Natural killer cell (primary cell): ENCODE data around the gene DMPK. TPM values are rescaled to one million over a fixed set of nuclear protein-coding genes. Genes with fewer than 3 reads are reported as not detected.
A peak's percentile ranks its signal among the peaks of the same experiment; 100 is the strongest.

Experiments
- ATAC-seq, 3 donors: fragments of 150-1000 bp in 2 of 3; fragments of 200-7000 bp in 1 of 3; cut with Tn5 transposase; 1 replicate in 1 of 3; 2 replicates in 2 of 3; pipeline ENCODE4 v1.10.0; 2021; ENCODE audit warnings: mild to moderate bottlenecking in 2 of 3, moderate library complexity in 2 of 3
- DNase-seq, 2 donors: peaks; one replicate each; pipeline versions ENCODE4 v3.0.0 to v3.0.0-alpha.2; 2013 to 2021; ENCODE audit warnings: mixed read lengths in 1 of 2
- H3K27ac ChIP-seq: one replicate; pipeline ENCODE4 v1.5.1; 2013; ENCODE audit warnings: mild to moderate bottlenecking, low read length
- H3K27me3 ChIP-seq: one replicate; pipeline ENCODE4 v1.6.1; 2013; ENCODE audit warnings: low read length; ENCODE audit not compliant: control insufficient read depth, insufficient read depth
- H3K36me3 ChIP-seq: one replicate; pipeline ENCODE4 v1.6.1; 2013; ENCODE audit warnings: low read length; ENCODE audit not compliant: control insufficient read depth, insufficient read depth
- H3K4me1 ChIP-seq: one replicate; pipeline ENCODE4 v1.6.1; 2013; ENCODE audit warnings: low read length; ENCODE audit not compliant: control insufficient read depth, insufficient read depth
- H3K4me3 ChIP-seq: one replicate; pipeline ENCODE4 v1.5.1; 2013; ENCODE audit warnings: low read length
- H3K9me3 ChIP-seq: one replicate; pipeline ENCODE4 v1.6.1; 2013; ENCODE audit warnings: low read length; ENCODE audit not compliant: control insufficient read depth, insufficient read depth
- H3K27ac Mint-ChIP-seq, 2 donors: one replicate each; pipeline ENCODE4 v1.8.0; 2022; ENCODE audit warnings: mild to moderate bottlenecking in 2 of 2, mixed read lengths in 2 of 2, moderate library complexity in 1 of 2
- H3K27me3 Mint-ChIP-seq, 2 donors: one replicate each; pipeline ENCODE4 v1.8.0; 2022; ENCODE audit warnings: low read depth in 2 of 2, mixed read lengths in 2 of 2
- H3K36me3 Mint-ChIP-seq: one replicate; pipeline ENCODE4 v1.8.0; 2022; ENCODE audit warnings: mixed read lengths
- H3K4me1 Mint-ChIP-seq, 2 donors: one replicate each; pipeline ENCODE4 v1.8.0; 2022; ENCODE audit warnings: mixed read lengths in 2 of 2
- H3K4me3 Mint-ChIP-seq: one replicate; pipeline ENCODE4 v1.8.0; 2022; ENCODE audit warnings: mild to moderate bottlenecking, moderate library complexity, mixed read lengths
- H3K9me3 Mint-ChIP-seq, 2 donors: one replicate each; pipeline ENCODE4 v1.8.0; 2022; ENCODE audit warnings: mixed read lengths in 2 of 2
- CTCF ChIP-seq: fragments of 200-600 bp; IDR thresholded peaks from one replicate; pipeline ENCODE4 v1.8.0; 2022; ENCODE audit warnings: antibody characterized with exemption
- WGBS: methylation state at CpG from one replicate; pipeline ENCODE4 v1.1.7; 2013; ENCODE audit warnings: missing lambda C conversion rate; ENCODE audit not compliant: insufficient coverage; 5-methylcytosine and 5-hydroxymethylcytosine counted together
- intact Hi-C: fragments of 100-400 bp; cut with micrococcal nuclease; formaldehyde crosslinking; loops from one replicate; pipeline ENCODE4 v1.14.2; 2022
- total RNA-seq, 4 donors: library from RNA; stranded (reverse); fragments of 120-200 nt in 1 of 4; gene quantifications; one replicate each; pipeline versions ENCODE4 v1.2.3 to v1.2.4, GENCODE V29; 2013 to 2022

The DMPK gene
- total RNA-seq, 3 donors from 2014 or later (not counting 1 experiment from before 2014, with no cell fraction given), result 48.1 to 67.5 (median 49.8) TPM

DNA sequence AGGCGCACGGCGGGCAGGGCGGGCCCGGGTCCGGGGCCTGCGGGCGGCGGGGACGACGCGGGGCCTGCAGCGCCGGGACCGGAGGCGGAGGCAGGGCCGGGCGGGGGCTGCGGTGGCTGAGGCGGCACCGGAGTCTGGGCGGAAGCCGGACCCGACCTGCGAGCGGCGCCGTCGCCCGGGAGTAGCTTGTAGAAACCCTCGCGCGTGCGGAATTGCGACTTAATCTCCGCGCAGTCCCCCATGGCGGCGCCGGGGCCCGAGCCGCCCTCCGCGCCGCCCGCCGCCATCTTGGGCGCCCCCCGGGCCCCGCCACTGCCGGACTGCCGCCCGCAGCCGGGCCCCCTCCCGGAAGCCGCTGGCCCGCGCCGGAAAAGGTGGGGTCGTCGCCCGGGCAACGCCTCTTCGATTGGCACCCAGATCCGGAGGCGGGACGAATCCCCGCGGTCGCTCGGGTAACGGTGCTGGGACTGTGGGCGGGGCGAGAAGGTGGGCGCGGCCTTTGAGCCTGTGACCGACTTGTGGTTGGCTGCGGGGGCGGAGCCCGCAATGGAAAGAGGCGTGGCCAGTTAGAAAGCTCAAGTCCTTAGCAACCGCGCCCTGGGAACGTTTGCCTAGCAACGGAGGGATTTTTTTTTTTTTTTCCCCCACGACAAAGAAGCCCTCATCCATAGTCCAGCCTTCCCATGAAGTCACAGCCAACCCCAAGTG lies 10.3 kb upstream of the DMPK start, which contains the start of gene DMWD:
Gene DMWD, minus strand, starts transcription at position 376 of the 708 bp plus-strand sequence. Its CDS starts 89 bp downstream, at position 287.
- Histone ChIP-seq H3K9me3 (no peaks in the 10 kb centered on the region), H3K36me3 (peaks cover 13% of the 10 kb centered on the region), H3K4me1 (peaks cover 32% of the 10 kb centered on the region), H3K27me3 (peaks cover 5% of the 10 kb centered on the region), H3K4me3 (peak within 1 kb of the TSS; percentile 42), H3K27ac (peak within 1 kb of the TSS; percentile 68)
- H3K9me3 Mint-ChIP-seq, result no peaks in the 10 kb centered on the region
- peak; percentile 96 to 99 (median 96) for ATAC-seq
- under 1% methylated on average over 86 of the region's 86 CpGs for WGBS
- H3K4me1 Mint-ChIP-seq, result peaks cover 34 to 47% of the 10 kb centered on the region in 2 donors
- H3K4me3 Mint-ChIP-seq, result peak within 1 kb of the TSS; percentile 91
- peak within 1 kb of the TSS; percentile 86 to 98 for H3K27ac Mint-ChIP-seq
- peaks cover 0 to 5% of the 10 kb centered on the region in 2 donors for H3K27me3 Mint-ChIP-seq
- no peak for TF ChIP-seq CTCF
- intact Hi-C loops, result loop anchor here (1.0 kb wide), 1 partner anchor 22 kb away; no protein-coding TSS in a partner anchor
- H3K36me3 Mint-ChIP-seq, result peaks cover 14% of the 10 kb centered on the region
- DNase-seq, result peak; percentile 99

- H3K4me3 Mint-ChIP-seq, result peak overlapping the region; percentile 91
- no peaks in the 10 kb centered on the region for H3K9me3 Mint-ChIP-seq
- intact Hi-C loops, result no loop called here
- peak in 1 of 2 donors; percentile 50 for DNase-seq
- peaks cover 32% of the 10 kb centered on the region for H3K4me1 ChIP-seq
- peaks cover 5% of the 10 kb centered on the region for H3K27me3 ChIP-seq
- no peak for TF ChIP-seq CTCF
- no peak overlapping the region for H3K27ac ChIP-seq
- H3K36me3 Mint-ChIP-seq, result peaks cover 14% of the 10 kb centered on the region
- no peaks in the 10 kb centered on the region for H3K9me3 ChIP-seq
- H3K27me3 Mint-ChIP-seq, result peaks cover 0 to 4% of the 10 kb centered on the region in 2 donors
- WGBS, result 9% methylated on average over 31 of the region's 31 CpGs
- peaks cover 34 to 50% of the 10 kb centered on the region in 2 donors for H3K4me1 Mint-ChIP-seq
- H3K36me3 ChIP-seq, result peaks cover 17% of the 10 kb centered on the region
- no peak for ATAC-seq
- H3K4me3 ChIP-seq, result peak overlapping the region; percentile 42
- H3K27ac Mint-ChIP-seq, result peak overlapping the region; percentile 71 to 98
Measured at GRCh38 chr19:45791744-45792469, 9.6 kb upstream of the DMPK start.

GRCh38 chr19:45790942-45791341 lies 8.7 kb upstream of the DMPK start:
- Histone ChIP-seq H3K27me3 (peaks cover 5% of the 10 kb centered on the region), H3K36me3 (peaks cover 26% of the 10 kb centered on the region), H3K4me3 (no peak overlapping the region), H3K27ac (no peak overlapping the region), H3K4me1 (peaks cover 32% of the 10 kb centered on the region), H3K9me3 (no peaks in the 10 kb centered on the region)
- Mint-ChIP-seq H3K9me3 (no peaks in the 10 kb centered on the region), H3K27me3 (peaks cover 0 to 4% of the 10 kb centered on the region in 2 donors), H3K4me1 (peaks cover 34 to 50% of the 10 kb centered on the region in 2 donors), H3K27ac (peak overlapping the region in 1 of 2 donors; percentile 98), H3K4me3 (peak overlapping the region; percentile 91), H3K36me3 (peaks cover 14% of the 10 kb centered on the region)
- ATAC-seq (peak in 1 of 3 donors; percentile 40), DNase-seq (peak in 1 of 2 donors; percentile 64)
- intact Hi-C loops, result no loop called here
- TF ChIP-seq CTCF, result no peak
- 22% methylated on average over 8 of the region's 8 CpGs for WGBS
